H1 (cell line): ENCODE results near the gene OR4K2.
"Not testable (repeated sequence)": the region's sequence is repeated elsewhere in the genome, so short reads cannot be mapped to it uniquely, and the experiment has no call there.

Experiments used
- BRCA1 ChIP-seq: IDR thresholded peaks from 2 replicates; pipeline ENCODE4 v1.6.1; 2012; ENCODE audit warnings: low read depth, low read length, improper control_type of control experiment
- CEBPB ChIP-seq: IDR thresholded peaks from 2 replicates; pipeline ENCODE4 v1.6.1; 2012; ENCODE audit warnings: low read depth, low read length
- CREB1 ChIP-seq: IDR thresholded peaks from 2 replicates; pipeline ENCODE4 v1.6.1; 2012; ENCODE audit warnings: inconsistent platforms
- EP300 ChIP-seq, 2 experiments: IDR thresholded peaks; 1 replicate in 1 of 2; 2 replicates in 1 of 2; pipeline ENCODE4 v1.6.1; 2011 to 2012; ENCODE audit warnings: low read depth in 2 of 2, low read length in 2 of 2, mild to moderate bottlenecking in 2 of 2, borderline replicate concordance in 1 of 2, inconsistent platforms in 1 of 2, moderate library complexity in 1 of 2
- EZH2 ChIP-seq: fragments of 200-600 bp; sonication (generic); IDR thresholded peaks from 2 replicates; pipeline ENCODE4 v1.7.1; 2012; ENCODE audit warnings: low read depth, mild to moderate bottlenecking, moderate library complexity, low read length, inconsistent platforms; ENCODE audit not compliant: severe bottlenecking
- KDM1A ChIP-seq: fragments of 200-600, 300-600 bp; sonication (generic); IDR thresholded peaks from 2 replicates; pipeline ENCODE4 v1.7.1; 2016; ENCODE audit warnings: mild to moderate bottlenecking, low read length, borderline replicate concordance
- POLR2AphosphoS5 ChIP-seq: IDR thresholded peaks from 2 replicates; pipeline ENCODE4 v1.6.1; 2011; ENCODE audit warnings: low read depth, low read length
- SP1 ChIP-seq: IDR thresholded peaks from 2 replicates; pipeline ENCODE4 v1.6.1; 2011; ENCODE audit warnings: low read depth, low read length
- SP2 ChIP-seq: IDR thresholded peaks from 2 replicates; pipeline ENCODE4 v1.6.1; 2012; ENCODE audit warnings: mild to moderate bottlenecking, low read length, inconsistent platforms
- TF ChIP-seq, protein P1 (sequence below): fragments of 300-600 bp; sonication (generic); IDR thresholded peaks from 2 replicates; pipeline ENCODE4 v1.7.1; 2012; ENCODE audit warnings: low read length, moderate library complexity, mild to moderate bottlenecking, inconsistent platforms; ENCODE audit not compliant: insufficient replicate concordance
- TF ChIP-seq, protein P2 (sequence below), 3 experiments: IDR thresholded peaks; 1 replicate in 2 of 3; 2 replicates in 1 of 3; pipeline versions ENCODE4 v1.5.1 to v1.6.1; 2011; ENCODE audit warnings: low read length in 3 of 3, mild to moderate bottlenecking in 3 of 3, inconsistent platforms in 2 of 3, low read depth in 1 of 3, moderate library complexity in 1 of 3; ENCODE audit not compliant: insufficient read depth in 1 of 3; ENCODE audit errors: control extremely low read depth in 1 of 3

DNA sequence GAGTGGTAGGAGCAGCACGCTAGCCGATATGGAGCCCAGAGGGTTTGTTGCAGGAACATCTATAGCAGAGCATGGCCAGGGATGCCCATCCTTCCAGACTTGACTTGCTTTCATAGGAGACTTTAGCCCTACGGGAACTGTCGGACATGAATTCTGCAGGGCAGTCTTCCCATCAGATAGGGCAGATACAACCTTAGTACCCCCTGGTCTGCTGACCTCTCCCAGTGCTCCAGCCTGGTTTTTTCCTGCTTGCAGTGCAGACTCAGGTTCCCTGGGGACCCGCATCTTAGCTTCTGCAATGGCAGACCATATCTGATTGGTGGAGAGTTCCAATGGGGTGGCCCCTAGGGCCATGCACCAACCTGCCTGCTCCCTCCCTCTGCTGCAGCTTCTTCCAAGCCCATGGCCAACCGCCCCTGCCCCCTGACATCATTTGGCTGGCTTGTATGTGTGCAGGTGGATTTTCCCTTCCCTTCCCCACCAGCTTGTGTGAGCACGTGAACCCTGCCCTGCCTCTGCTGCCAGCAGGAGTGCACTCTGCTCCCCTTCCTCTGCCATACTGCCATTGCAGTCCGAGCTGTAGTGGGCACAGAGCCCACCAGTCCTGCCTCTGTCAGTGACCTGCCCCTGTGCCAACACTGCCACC, 40.6 kb upstream of the OR4K2 start:
- TF ChIP-seq EZH2; SP1; BRCA1; POLR2AphosphoS5; EP300 (IDR thresholded peaks at IDR 0.05; ENCODE audit: borderline replicate concordance in 1 of 2, low read depth in 2 of 2, low read length in 2 of 2); SP2; CREB1; KDM1A; CEBPB: not testable (repeated sequence)
- TF ChIP-seq, protein P1, sequence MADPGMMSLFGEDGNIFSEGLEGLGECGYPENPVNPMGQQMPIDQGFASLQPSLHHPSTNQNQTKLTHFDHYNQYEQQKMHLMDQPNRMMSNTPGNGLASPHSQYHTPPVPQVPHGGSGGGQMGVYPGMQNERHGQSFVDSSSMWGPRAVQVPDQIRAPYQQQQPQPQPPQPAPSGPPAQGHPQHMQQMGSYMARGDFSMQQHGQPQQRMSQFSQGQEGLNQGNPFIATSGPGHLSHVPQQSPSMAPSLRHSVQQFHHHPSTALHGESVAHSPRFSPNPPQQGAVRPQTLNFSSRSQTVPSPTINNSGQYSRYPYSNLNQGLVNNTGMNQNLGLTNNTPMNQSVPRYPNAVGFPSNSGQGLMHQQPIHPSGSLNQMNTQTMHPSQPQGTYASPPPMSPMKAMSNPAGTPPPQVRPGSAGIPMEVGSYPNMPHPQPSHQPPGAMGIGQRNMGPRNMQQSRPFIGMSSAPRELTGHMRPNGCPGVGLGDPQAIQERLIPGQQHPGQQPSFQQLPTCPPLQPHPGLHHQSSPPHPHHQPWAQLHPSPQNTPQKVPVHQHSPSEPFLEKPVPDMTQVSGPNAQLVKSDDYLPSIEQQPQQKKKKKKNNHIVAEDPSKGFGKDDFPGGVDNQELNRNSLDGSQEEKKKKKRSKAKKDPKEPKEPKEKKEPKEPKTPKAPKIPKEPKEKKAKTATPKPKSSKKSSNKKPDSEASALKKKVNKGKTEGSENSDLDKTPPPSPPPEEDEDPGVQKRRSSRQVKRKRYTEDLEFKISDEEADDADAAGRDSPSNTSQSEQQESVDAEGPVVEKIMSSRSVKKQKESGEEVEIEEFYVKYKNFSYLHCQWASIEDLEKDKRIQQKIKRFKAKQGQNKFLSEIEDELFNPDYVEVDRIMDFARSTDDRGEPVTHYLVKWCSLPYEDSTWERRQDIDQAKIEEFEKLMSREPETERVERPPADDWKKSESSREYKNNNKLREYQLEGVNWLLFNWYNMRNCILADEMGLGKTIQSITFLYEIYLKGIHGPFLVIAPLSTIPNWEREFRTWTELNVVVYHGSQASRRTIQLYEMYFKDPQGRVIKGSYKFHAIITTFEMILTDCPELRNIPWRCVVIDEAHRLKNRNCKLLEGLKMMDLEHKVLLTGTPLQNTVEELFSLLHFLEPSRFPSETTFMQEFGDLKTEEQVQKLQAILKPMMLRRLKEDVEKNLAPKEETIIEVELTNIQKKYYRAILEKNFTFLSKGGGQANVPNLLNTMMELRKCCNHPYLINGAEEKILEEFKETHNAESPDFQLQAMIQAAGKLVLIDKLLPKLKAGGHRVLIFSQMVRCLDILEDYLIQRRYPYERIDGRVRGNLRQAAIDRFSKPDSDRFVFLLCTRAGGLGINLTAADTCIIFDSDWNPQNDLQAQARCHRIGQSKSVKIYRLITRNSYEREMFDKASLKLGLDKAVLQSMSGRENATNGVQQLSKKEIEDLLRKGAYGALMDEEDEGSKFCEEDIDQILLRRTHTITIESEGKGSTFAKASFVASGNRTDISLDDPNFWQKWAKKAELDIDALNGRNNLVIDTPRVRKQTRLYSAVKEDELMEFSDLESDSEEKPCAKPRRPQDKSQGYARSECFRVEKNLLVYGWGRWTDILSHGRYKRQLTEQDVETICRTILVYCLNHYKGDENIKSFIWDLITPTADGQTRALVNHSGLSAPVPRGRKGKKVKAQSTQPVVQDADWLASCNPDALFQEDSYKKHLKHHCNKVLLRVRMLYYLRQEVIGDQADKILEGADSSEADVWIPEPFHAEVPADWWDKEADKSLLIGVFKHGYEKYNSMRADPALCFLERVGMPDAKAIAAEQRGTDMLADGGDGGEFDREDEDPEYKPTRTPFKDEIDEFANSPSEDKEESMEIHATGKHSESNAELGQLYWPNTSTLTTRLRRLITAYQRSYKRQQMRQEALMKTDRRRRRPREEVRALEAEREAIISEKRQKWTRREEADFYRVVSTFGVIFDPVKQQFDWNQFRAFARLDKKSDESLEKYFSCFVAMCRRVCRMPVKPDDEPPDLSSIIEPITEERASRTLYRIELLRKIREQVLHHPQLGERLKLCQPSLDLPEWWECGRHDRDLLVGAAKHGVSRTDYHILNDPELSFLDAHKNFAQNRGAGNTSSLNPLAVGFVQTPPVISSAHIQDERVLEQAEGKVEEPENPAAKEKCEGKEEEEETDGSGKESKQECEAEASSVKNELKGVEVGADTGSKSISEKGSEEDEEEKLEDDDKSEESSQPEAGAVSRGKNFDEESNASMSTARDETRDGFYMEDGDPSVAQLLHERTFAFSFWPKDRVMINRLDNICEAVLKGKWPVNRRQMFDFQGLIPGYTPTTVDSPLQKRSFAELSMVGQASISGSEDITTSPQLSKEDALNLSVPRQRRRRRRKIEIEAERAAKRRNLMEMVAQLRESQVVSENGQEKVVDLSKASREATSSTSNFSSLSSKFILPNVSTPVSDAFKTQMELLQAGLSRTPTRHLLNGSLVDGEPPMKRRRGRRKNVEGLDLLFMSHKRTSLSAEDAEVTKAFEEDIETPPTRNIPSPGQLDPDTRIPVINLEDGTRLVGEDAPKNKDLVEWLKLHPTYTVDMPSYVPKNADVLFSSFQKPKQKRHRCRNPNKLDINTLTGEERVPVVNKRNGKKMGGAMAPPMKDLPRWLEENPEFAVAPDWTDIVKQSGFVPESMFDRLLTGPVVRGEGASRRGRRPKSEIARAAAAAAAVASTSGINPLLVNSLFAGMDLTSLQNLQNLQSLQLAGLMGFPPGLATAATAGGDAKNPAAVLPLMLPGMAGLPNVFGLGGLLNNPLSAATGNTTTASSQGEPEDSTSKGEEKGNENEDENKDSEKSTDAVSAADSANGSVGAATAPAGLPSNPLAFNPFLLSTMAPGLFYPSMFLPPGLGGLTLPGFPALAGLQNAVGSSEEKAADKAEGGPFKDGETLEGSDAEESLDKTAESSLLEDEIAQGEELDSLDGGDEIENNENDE = not testable (repeated sequence)
- TF ChIP-seq, protein P2, sequence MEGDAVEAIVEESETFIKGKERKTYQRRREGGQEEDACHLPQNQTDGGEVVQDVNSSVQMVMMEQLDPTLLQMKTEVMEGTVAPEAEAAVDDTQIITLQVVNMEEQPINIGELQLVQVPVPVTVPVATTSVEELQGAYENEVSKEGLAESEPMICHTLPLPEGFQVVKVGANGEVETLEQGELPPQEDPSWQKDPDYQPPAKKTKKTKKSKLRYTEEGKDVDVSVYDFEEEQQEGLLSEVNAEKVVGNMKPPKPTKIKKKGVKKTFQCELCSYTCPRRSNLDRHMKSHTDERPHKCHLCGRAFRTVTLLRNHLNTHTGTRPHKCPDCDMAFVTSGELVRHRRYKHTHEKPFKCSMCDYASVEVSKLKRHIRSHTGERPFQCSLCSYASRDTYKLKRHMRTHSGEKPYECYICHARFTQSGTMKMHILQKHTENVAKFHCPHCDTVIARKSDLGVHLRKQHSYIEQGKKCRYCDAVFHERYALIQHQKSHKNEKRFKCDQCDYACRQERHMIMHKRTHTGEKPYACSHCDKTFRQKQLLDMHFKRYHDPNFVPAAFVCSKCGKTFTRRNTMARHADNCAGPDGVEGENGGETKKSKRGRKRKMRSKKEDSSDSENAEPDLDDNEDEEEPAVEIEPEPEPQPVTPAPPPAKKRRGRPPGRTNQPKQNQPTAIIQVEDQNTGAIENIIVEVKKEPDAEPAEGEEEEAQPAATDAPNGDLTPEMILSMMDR (IDR thresholded peaks at IDR 0.05; ENCODE audit: control extremely low read depth in 1 of 3, insufficient read depth in 1 of 3, low read depth in 1 of 3, low read length in 3 of 3) = not testable (repeated sequence)
